Tibial nerve (tissue), 4 donors: ENCODE measurements around the gene DDX17. TPM values are rescaled to one million over a fixed set of nuclear protein-coding genes. Genes with fewer than 3 reads are reported as not detected.

Experiments
- DNase-seq, 2 donors: peaks; one replicate each; pipeline ENCODE4 v3.0.0-alpha.2; 2019; ENCODE audit warnings: low spot score in 2 of 2
- H3K27ac ChIP-seq, 4 donors: fragments of 200-600 bp; sonication (generic) in 3 of 4; one replicate each; pipeline ENCODE4 v1.5.1; 2017 to 2019; ENCODE audit warnings: mild to moderate bottlenecking in 1 of 4
- H3K27me3 ChIP-seq, 2 donors: fragments of 200-600 bp; sonication (generic) in 1 of 2; one replicate each; pipeline versions ENCODE4 v1.5.1 to v1.6.0; 2017 to 2019
- H3K36me3 ChIP-seq, 3 donors: fragments of 200-600 bp; sonication (generic); one replicate each; pipeline ENCODE4 v1.5.1; 2018 to 2019
- H3K4me1 ChIP-seq, 4 donors: fragments of 200-600 bp; sonication (generic) in 3 of 4; one replicate each; pipeline ENCODE4 v1.5.1; 2017 to 2019
- H3K4me3 ChIP-seq, 4 donors: fragments of 200-600 bp; sonication (generic) in 3 of 4; one replicate each; pipeline ENCODE4 v1.5.1; 2017 to 2019; ENCODE audit warnings: mild to moderate bottlenecking in 1 of 4, moderate library complexity in 1 of 4
- H3K9me3 ChIP-seq, 4 donors: fragments of 200-600 bp; sonication (generic) in 3 of 4; one replicate each; pipeline ENCODE4 v1.5.1; 2017 to 2019
- CTCF ChIP-seq, 5 experiments: fragments of 200-600 bp in 3 of 5; fragments of 450-650 bp in 2 of 5; sonication (generic) in 3 of 5; IDR thresholded peaks; one replicate each; pipeline ENCODE4 v1.5.1; 2016 to 2019; ENCODE audit warnings: antibody characterized with exemption in 5 of 5, mild to moderate bottlenecking in 3 of 5, moderate library complexity in 2 of 5
- EP300 ChIP-seq, 2 donors: sonication (generic); formaldehyde crosslinking; IDR thresholded peaks; one replicate each; pipeline ENCODE4 v1.6.1; 2017; ENCODE audit warnings: antibody characterized with exemption in 2 of 2, mild to moderate bottlenecking in 1 of 2
- POLR2A ChIP-seq, 2 donors: fragments of 450-650 bp; IDR thresholded peaks; one replicate each; pipeline ENCODE4 v1.6.1; 2017; ENCODE audit warnings: antibody characterized with exemption in 2 of 2, mild to moderate bottlenecking in 2 of 2, moderate library complexity in 2 of 2
- WGBS, 2 donors: methylation state at CpG; one replicate each; pipeline ENCODE4 v1.1.5; 2018; 5-methylcytosine and 5-hydroxymethylcytosine counted together
- total RNA-seq, 4 donors: library from RNA; depleted of rRNA; stranded (reverse); fragments of >200 nt; gene quantifications; one replicate each; pipeline ENCODE4 v1.1.0, GENCODE V29; 2016

DDX17 gene
- total RNA-seq, 4 donors from 2014 or later: 734 to 934 (median 864) TPM

- Histone ChIP-seq H3K36me3 (peaks cover 3 to 99% (median 69%) of the 10 kb centered on the region in 3 donors), H3K4me3 (no peak overlapping the region), H3K9me3 (no peaks in the 10 kb centered on the region), H3K27me3 (no peaks in the 10 kb centered on the region), H3K4me1 (peaks cover 0 to 85% (median 20%) of the 10 kb centered on the region in 4 donors), H3K27ac (peak overlapping the region; percentile 2 to 82 (median 58))
- no peak for DNase-seq
- no peak for TF ChIP-seq POLR2A (IDR thresholded peaks at IDR 0.05)
- TF ChIP-seq CTCF (IDR thresholded peaks at IDR 0.05): no peak
- peak in 1 of 2 donors; percentile 37 for TF ChIP-seq EP300 (IDR thresholded peaks at IDR 0.05)
- 65 to 72% methylated on average over 7 of the region's 7 CpGs for WGBS, 2 donors
These were observed 16.5 kb downstream of the DDX17 start for GRCh38 chr22:38489561-38490145.

- Histone ChIP-seq H3K9me3 (no peaks in the 10 kb centered on the region), H3K27me3 (no peaks in the 10 kb centered on the region), H3K27ac (peak overlapping the region in 2 of 4 donors; percentile 61 to 82), H3K4me1 (peaks cover 0 to 83% (median 20%) of the 10 kb centered on the region in 4 donors), H3K36me3 (peaks cover 3 to 99% (median 64%) of the 10 kb centered on the region in 3 donors), H3K4me3 (no peak overlapping the region)
- DNase-seq: no peak
- 87 to 88% methylated on average over 17 of the region's 17 CpGs for WGBS, 2 donors
- no peak for TF ChIP-seq CTCF (IDR thresholded peaks at IDR 0.05)
- TF ChIP-seq EP300 (IDR thresholded peaks at IDR 0.05): no peak
- TF ChIP-seq POLR2A (IDR thresholded peaks at IDR 0.05): no peak
These were observed 17.0 kb downstream of the DDX17 start for GRCh38 chr22:38489142-38489541.

GRCh38 chr22:38487946-38488345, 18.2 kb downstream of the DDX17 start:
- peak overlapping the region in 2 of 4 donors; percentile 20 to 38 for H3K27ac ChIP-seq
- H3K27me3 ChIP-seq: no peaks in the 10 kb centered on the region
- no peak for DNase-seq
- TF ChIP-seq EP300 (IDR thresholded peaks at IDR 0.05): no peak
- TF ChIP-seq CTCF (IDR thresholded peaks at IDR 0.05): no peak
- TF ChIP-seq POLR2A (IDR thresholded peaks at IDR 0.05): no peak
- peaks cover 0 to 75% (median 20%) of the 10 kb centered on the region in 4 donors for H3K4me1 ChIP-seq
- peaks cover 3 to 99% (median 57%) of the 10 kb centered on the region in 3 donors for H3K36me3 ChIP-seq
- no peaks in the 10 kb centered on the region for H3K9me3 ChIP-seq
- H3K4me3 ChIP-seq: no peak overlapping the region
- 82 to 84% methylated on average over 6 of the region's 6 CpGs for WGBS, 2 donors

- TF ChIP-seq CTCF (IDR thresholded peaks at IDR 0.05): no peak
- TF ChIP-seq EP300 (IDR thresholded peaks at IDR 0.05): peak in 1 of 2 donors; percentile 11
- 53 to 55% methylated on average over 5 of the region's 5 CpGs for WGBS, 2 donors
These were observed 20.3 kb downstream of the DDX17 start for GRCh38 chr22:38485783-38486182.

GRCh38 chr22:38484244-38484643, 21.9 kb downstream of the DDX17 start:
- no peaks in the 10 kb centered on the region for H3K27me3 ChIP-seq
- DNase-seq: no peak
- H3K4me3 ChIP-seq: no peak overlapping the region
- WGBS, 2 donors: 45 to 47% methylated on average over 1 of the region's 1 CpG
- no peak overlapping the region for H3K27ac ChIP-seq
- TF ChIP-seq POLR2A (IDR thresholded peaks at IDR 0.05): no peak
- TF ChIP-seq CTCF (IDR thresholded peaks at IDR 0.05): no peak
- no peak for TF ChIP-seq EP300 (IDR thresholded peaks at IDR 0.05)
- H3K9me3 ChIP-seq: no peaks in the 10 kb centered on the region
- H3K36me3 ChIP-seq: peaks cover 3 to 95% (median 34%) of the 10 kb centered on the region in 3 donors
- H3K4me1 ChIP-seq: peaks cover 0 to 47% (median 0%) of the 10 kb centered on the region in 4 donors

More at GRCh38 chr22:38485783-38486182, 20.3 kb downstream of the DDX17 start:
- Histone ChIP-seq H3K36me3 (peaks cover 3 to 99% (median 44%) of the 10 kb centered on the region in 3 donors), H3K4me1 (peaks cover 0 to 57% (median 6%) of the 10 kb centered on the region in 4 donors), H3K9me3 (no peaks in the 10 kb centered on the region), H3K27me3 (no peaks in the 10 kb centered on the region), H3K4me3 (no peak overlapping the region), H3K27ac (no peak overlapping the region)
- DNase-seq: no peak
